Mesenchymal stem cell (in vitro differentiated cells and primary cell): ENCODE data around the gene CSPG5.
A peak's percentile ranks its signal among the peaks of the same experiment; 100 is the strongest.

Experiments used
- DNase-seq: peaks from one replicate; pipeline ENCODE4 v3.0.0-alpha.2; 2013
- H2AFZ ChIP-seq: one replicate; pipeline ENCODE4 v1.6.1; 2013; ENCODE audit warnings: low read depth, mild to moderate bottlenecking, control low read depth, inconsistent platforms, low read length, moderate library complexity
- H2AK5ac ChIP-seq: 2 replicates; pipeline ENCODE4 v1.6.1; 2013; ENCODE audit warnings: low read length, moderate library complexity, mild to moderate bottlenecking, inconsistent platforms; ENCODE audit not compliant: severe bottlenecking
- H2BK120ac ChIP-seq: one replicate; pipeline ENCODE4 v1.6.1; 2013; ENCODE audit warnings: low read depth, mild to moderate bottlenecking, inconsistent platforms, low read length, moderate library complexity
- H2BK12ac ChIP-seq, 2 experiments: one replicate each; pipeline ENCODE4 v1.6.1; 2013; ENCODE audit warnings: inconsistent platforms in 2 of 2, low read length in 2 of 2, mild to moderate bottlenecking in 2 of 2, moderate library complexity in 2 of 2, control low read depth in 1 of 2
- H2BK15ac ChIP-seq: one replicate; pipeline ENCODE4 v1.6.1; 2013; ENCODE audit warnings: mild to moderate bottlenecking, low read depth, inconsistent platforms; ENCODE audit not compliant: poor library complexity, severe bottlenecking
- H2BK5ac ChIP-seq: 2 replicates; pipeline ENCODE4 v1.6.1; 2013; ENCODE audit warnings: low read depth, mild to moderate bottlenecking, low read length, control low read depth, inconsistent platforms; ENCODE audit not compliant: poor library complexity, severe bottlenecking
- H3K14ac ChIP-seq, 2 experiments: one replicate each; pipeline ENCODE4 v1.6.1; 2013; ENCODE audit warnings: inconsistent platforms in 2 of 2, low read length in 2 of 2, control low read depth in 1 of 2, mild to moderate bottlenecking in 1 of 2, moderate library complexity in 1 of 2
- H3K18ac ChIP-seq, 2 experiments: one replicate each; pipeline ENCODE4 v1.6.1; 2013; ENCODE audit warnings: inconsistent platforms in 2 of 2, low read length in 2 of 2, control low read depth in 1 of 2, low read depth in 1 of 2, mild to moderate bottlenecking in 1 of 2
- H3K23ac ChIP-seq, 2 experiments: one replicate each; pipeline ENCODE4 v1.6.1; 2013; ENCODE audit warnings: inconsistent platforms in 2 of 2, low read length in 2 of 2, mild to moderate bottlenecking in 2 of 2, moderate library complexity in 2 of 2, control low read depth in 1 of 2
- H3K27ac ChIP-seq: 2 replicates; pipeline ENCODE4 v1.5.1; 2013; ENCODE audit warnings: mild to moderate bottlenecking, moderate library complexity, low read length, control low read depth, inconsistent platforms; ENCODE audit not compliant: poor library complexity, severe bottlenecking
- H3K27me3 ChIP-seq, 2 experiments: 2 replicates each; pipeline versions ENCODE4 v1.6.1 to v1.7.0; 2013; ENCODE audit warnings: low read length in 2 of 2, mild to moderate bottlenecking in 2 of 2, moderate library complexity in 2 of 2, control low read depth in 1 of 2, inconsistent platforms in 1 of 2; ENCODE audit not compliant: control insufficient read depth in 1 of 2, insufficient read depth in 1 of 2
- H3K36me3 ChIP-seq, 2 experiments: 2 replicates each; pipeline versions ENCODE4 v1.6.1 to v1.7.0; 2013; ENCODE audit warnings: low read length in 2 of 2, control low read depth in 1 of 2, inconsistent platforms in 1 of 2, low read depth in 1 of 2, mild to moderate bottlenecking in 1 of 2; ENCODE audit not compliant: insufficient read depth in 2 of 2, control insufficient read depth in 1 of 2
- H3K4ac ChIP-seq, 2 experiments: one replicate each; pipeline ENCODE4 v1.6.1; 2013; ENCODE audit warnings: inconsistent platforms in 2 of 2, low read length in 2 of 2, mild to moderate bottlenecking in 2 of 2, moderate library complexity in 2 of 2, control low read depth in 1 of 2, low read depth in 1 of 2
- H3K4me1 ChIP-seq: 2 replicates; pipeline ENCODE4 v1.6.1; 2013; ENCODE audit warnings: low read depth, low read length, control low read depth; ENCODE audit not compliant: control insufficient read depth, insufficient read depth
- H3K4me2 ChIP-seq: 2 replicates; pipeline ENCODE4 v1.6.1; 2013; ENCODE audit warnings: low read length, mild to moderate bottlenecking, inconsistent platforms; ENCODE audit not compliant: poor library complexity, severe bottlenecking
- H3K4me3 ChIP-seq, 2 experiments: 2 replicates each; pipeline versions ENCODE4 v1.5.1 to v1.7.0; 2013; ENCODE audit warnings: low read length in 2 of 2, mild to moderate bottlenecking in 2 of 2, control low read depth in 1 of 2, low read depth in 1 of 2; ENCODE audit not compliant: insufficient read depth in 1 of 2
- H3K79me1 ChIP-seq: replicated peaks from 2 replicates; pipeline ENCODE4 v1.6.1; 2013; ENCODE audit warnings: mild to moderate bottlenecking, control low read depth, low read length, inconsistent platforms; ENCODE audit not compliant: poor library complexity, severe bottlenecking
- H3K9ac ChIP-seq: 2 replicates; pipeline ENCODE4 v1.7.0; 2013; ENCODE audit warnings: mild to moderate bottlenecking, low read length, moderate library complexity
- H3K9me3 ChIP-seq: 2 replicates; pipeline ENCODE4 v1.7.0; 2013; ENCODE audit warnings: mild to moderate bottlenecking, low read length; ENCODE audit not compliant: control insufficient read depth
- H4K8ac ChIP-seq: one replicate; pipeline ENCODE4 v1.6.1; 2013; ENCODE audit warnings: inconsistent platforms, mild to moderate bottlenecking, low read length, moderate library complexity
- H4K91ac ChIP-seq: one replicate; pipeline ENCODE4 v1.6.1; 2013; ENCODE audit warnings: mild to moderate bottlenecking, low read length, inconsistent platforms
- WGBS: methylation state at CpG from one replicate; pipeline ENCODE4 v1.1.7; 2013; ENCODE audit warnings: mixed read lengths; 5-methylcytosine and 5-hydroxymethylcytosine counted together

Gene CSPG5

DNA sequence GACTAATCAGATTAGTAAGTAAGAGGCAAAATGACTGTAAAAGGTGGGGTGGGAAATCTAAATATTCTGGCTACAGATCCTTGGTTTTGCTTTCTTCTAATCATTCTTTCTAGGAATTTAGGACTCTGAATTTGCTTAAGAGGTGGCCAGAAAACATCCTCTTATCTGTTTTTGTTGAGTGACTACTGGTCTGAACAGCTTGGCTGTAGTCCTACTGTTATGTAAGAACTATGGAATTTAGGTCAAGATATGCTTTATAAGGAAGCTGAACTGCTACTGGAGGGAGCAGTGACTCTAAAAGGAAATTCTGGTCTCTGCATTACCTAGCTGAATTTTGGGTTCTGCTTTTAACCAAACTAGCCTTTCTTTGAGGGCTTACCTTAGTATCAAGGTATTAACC is 33.5 kb upstream of the CSPG5 start:
- Histone ChIP-seq H3K27ac (peak overlapping the region; percentile 89), H2BK15ac (no peak overlapping the region), H3K23ac (no peak overlapping the region), H3K4me3 (no peak overlapping the region), H3K4ac (no peak overlapping the region), H4K91ac (no peak overlapping the region), H2BK120ac (no peak overlapping the region), H3K4me2 (no peak overlapping the region), H3K9ac (no peak overlapping the region), H3K9me3 (no peaks in the 10 kb centered on the region), H3K18ac (no peak overlapping the region), H3K27me3 (no peaks in the 10 kb centered on the region), H2BK5ac (no peak overlapping the region), H3K79me1 (peaks cover 17% of the 10 kb centered on the region), H2BK12ac (no peak overlapping the region), H2AFZ (no peak overlapping the region), H3K4me1 (peaks cover 2% of the 10 kb centered on the region), H3K14ac (no peak overlapping the region), H2AK5ac (no peak overlapping the region), H4K8ac (no peak overlapping the region), H3K36me3 (peaks cover 18 to 73% of the 10 kb centered on the region in 2 experiments)
- peak; percentile 62 for DNase-seq

DNA sequence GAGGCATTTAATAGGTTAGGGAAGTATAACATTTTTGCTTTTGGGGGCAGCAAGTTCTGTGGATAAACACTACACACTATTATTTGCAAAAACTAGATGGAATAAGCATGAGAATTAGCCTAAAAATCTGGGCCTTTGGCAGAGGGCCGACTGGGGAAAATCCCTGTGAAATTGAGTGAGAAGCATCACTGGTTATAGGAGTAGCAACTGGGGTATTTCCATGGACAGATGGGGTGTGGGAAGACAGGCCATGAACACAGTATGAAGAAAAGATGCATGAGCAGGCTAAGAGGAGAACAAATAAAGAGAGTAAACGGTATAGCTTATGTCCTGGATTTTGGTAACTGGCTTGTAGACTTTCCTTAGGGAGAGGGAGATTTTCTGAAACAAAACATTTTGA is 32.9 kb upstream of the CSPG5 start:
- no peak overlapping the region for H3K4me3 ChIP-seq
- no peak overlapping the region for H3K4me2 ChIP-seq
- no peak overlapping the region for H3K4ac ChIP-seq
- H4K91ac ChIP-seq, result no peak overlapping the region
- no peaks in the 10 kb centered on the region for H3K27me3 ChIP-seq
- H3K79me1 ChIP-seq, result peaks cover 17% of the 10 kb centered on the region
- WGBS, result 97% methylated on average over 2 of the region's 2 CpGs
- H3K27ac ChIP-seq, result peak overlapping the region; percentile 89
- no peak overlapping the region for H2BK5ac ChIP-seq
- no peak overlapping the region for H2BK15ac ChIP-seq
- H3K9ac ChIP-seq, result no peak overlapping the region
- H3K9me3 ChIP-seq, result no peaks in the 10 kb centered on the region
- H2BK120ac ChIP-seq, result no peak overlapping the region
- H2AFZ ChIP-seq, result no peak overlapping the region
- no peak overlapping the region for H2BK12ac ChIP-seq
- H3K18ac ChIP-seq, result no peak overlapping the region
- peaks cover 18 to 73% of the 10 kb centered on the region in 2 experiments for H3K36me3 ChIP-seq
- no peak for DNase-seq
- peaks cover 2% of the 10 kb centered on the region for H3K4me1 ChIP-seq
- H3K14ac ChIP-seq, result no peak overlapping the region
- H2AK5ac ChIP-seq, result peak overlapping the region; percentile 75
- H3K23ac ChIP-seq, result no peak overlapping the region
- no peak overlapping the region for H4K8ac ChIP-seq

DNA sequence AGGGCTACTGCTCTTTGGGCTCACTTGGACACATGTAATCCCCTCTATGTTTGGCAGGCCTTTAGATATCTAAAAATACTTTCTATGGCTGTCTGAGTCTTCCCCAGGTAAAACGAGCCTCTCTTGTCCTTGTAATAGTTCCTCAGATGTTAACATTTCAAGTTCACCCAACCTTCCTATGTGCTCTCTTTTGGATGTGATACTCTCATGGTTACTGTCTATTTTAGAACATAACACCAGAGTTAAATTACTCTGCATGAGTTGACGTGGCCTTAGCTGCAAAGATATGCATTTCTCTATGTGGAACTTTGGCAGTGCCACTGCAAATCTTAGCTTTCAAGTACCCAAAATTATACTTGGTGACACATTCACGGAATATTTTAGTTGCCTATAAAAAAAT is 31.9 kb upstream of the CSPG5 start:
- Histone ChIP-seq H3K4ac (no peak overlapping the region), H3K23ac (no peak overlapping the region), H3K14ac (no peak overlapping the region), H3K4me3 (no peak overlapping the region), H2AK5ac (no peak overlapping the region), H4K8ac (no peak overlapping the region), H2BK15ac (no peak overlapping the region), H3K36me3 (peaks cover 14 to 73% of the 10 kb centered on the region in 2 experiments), H2BK120ac (no peak overlapping the region), H2BK12ac (no peak overlapping the region), H3K9me3 (no peaks in the 10 kb centered on the region), H2BK5ac (no peak overlapping the region), H3K9ac (no peak overlapping the region), H2AFZ (no peak overlapping the region), H3K27me3 (no peaks in the 10 kb centered on the region), H3K4me1 (peaks cover 4% of the 10 kb centered on the region), H3K27ac (no peak overlapping the region), H3K4me2 (no peak overlapping the region), H3K79me1 (peaks cover 14% of the 10 kb centered on the region), H4K91ac (no peak overlapping the region), H3K18ac (no peak overlapping the region)
- DNase-seq, result no peak
- WGBS, result 100% methylated on average over 2 of the region's 3 CpGs

GRCh38 chr3:47607335-47607734 is 28.7 kb upstream of the CSPG5 start:
- Histone ChIP-seq H2BK12ac (no peak overlapping the region), H4K91ac (no peak overlapping the region), H3K4me2 (no peak overlapping the region), H2BK120ac (no peak overlapping the region), H3K4me1 (peaks cover 7% of the 10 kb centered on the region), H3K9me3 (no peaks in the 10 kb centered on the region), H3K18ac (no peak overlapping the region), H3K4me3 (no peak overlapping the region), H3K14ac (no peak overlapping the region), H3K4ac (no peak overlapping the region), H2BK15ac (no peak overlapping the region), H3K36me3 (peaks cover 16 to 64% of the 10 kb centered on the region in 2 experiments), H2AK5ac (no peak overlapping the region), H3K79me1 (peaks cover 24% of the 10 kb centered on the region), H3K9ac (no peak overlapping the region), H2BK5ac (no peak overlapping the region), H3K27me3 (no peaks in the 10 kb centered on the region), H3K27ac (no peak overlapping the region), H2AFZ (no peak overlapping the region), H4K8ac (no peak overlapping the region), H3K23ac (no peak overlapping the region)
- DNase-seq, result no peak
- 100% methylated on average over 1 of the region's 2 CpGs for WGBS
